NCI-H524 treated with DMSO at 0.1 percent for 48 hours (cell line): ENCODE data around the gene KLHL26.
A peak's percentile ranks its signal among the peaks of the same experiment; 100 is the strongest.
"Not testable (repeated sequence)": the region's sequence is repeated elsewhere in the genome, so short reads cannot be mapped to it uniquely, and the experiment has no call there.

Experiments
- DNase-seq: peaks from one replicate; lab custom pipeline; 2025; lab: John Stamatoyannopoulos, UW

Gene KLHL26

DNA sequence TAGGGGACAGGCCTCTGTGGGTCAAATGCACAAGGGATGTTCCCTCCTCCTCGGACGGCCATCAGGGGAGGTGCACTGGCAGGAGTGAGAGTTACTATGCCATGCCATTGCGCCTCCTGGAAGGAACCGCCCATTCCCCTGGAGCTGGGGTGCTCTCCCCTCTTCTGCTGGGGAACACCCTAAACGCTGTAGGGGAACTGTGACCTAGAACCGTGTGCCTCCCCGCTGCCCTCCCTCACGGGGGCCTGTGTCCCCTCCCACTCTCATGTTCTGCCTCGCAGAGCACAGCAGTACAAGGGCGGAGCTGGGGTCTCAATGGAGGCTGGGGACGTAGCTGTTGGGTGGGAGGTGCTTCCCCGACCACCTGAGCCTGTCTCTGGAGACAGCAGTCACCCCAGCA lies 29.5 kb downstream of the KLHL26 start:
- DNase-seq: no peak

DNA sequence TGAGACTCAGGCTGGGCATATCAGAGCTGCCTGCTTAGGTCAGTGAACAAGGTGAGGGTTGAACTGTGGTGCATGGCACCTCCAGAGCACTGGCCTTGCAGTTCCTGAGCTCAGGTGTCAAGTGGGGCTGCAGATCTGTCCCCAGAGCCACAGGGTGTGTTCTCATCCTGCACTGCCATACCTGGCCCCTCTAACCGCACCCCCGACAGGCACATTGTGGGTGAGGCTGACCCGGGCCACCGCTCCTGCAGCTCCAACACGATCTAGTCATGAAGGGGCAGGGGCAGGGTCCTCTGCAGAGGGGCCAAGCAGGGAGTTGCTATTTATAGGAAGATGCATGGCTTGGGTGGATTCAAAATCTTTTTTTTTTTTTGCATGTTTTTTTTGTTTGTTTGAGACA lies 30.0 kb downstream of the KLHL26 start:
- no peak for DNase-seq

DNA sequence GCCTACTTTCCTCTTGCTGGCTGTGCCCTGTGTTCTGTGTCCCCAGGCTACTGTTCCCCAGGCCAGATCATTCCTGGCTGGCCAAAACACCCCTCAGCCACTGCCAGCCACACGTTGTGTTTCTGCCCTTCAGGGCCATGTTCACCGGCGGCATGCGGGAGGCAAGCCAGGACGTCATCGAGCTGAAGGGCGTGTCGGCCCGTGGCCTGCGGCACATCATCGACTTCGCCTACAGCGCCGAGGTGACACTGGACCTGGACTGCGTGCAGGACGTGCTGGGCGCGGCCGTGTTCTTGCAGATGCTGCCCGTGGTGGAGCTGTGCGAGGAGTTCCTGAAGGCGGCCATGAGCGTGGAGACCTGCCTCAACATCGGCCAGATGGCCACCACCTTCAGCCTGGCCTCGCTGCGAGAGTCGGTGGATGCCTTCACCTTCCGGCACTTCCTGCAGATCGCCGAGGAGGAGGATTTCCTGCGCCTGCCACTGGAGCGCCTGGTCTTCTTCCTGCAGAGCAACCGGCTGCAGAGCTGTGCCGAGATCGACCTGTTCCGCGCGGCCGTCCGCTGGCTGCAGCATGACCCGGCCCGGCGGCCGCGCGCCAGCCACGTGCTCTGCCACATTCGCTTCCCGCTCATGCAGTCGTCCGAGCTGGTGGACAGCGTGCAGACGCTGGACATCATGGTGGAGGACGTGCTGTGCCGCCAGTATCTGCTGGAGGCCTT lies 30.9 kb downstream of the KLHL26 start:
- no peak for DNase-seq

- no peak for DNase-seq
These were observed 31.4 kb downstream of the KLHL26 start for GRCh38 chr19:18668252-18668631.

GRCh38 chr19:18668744-18669523 lies 32.1 kb downstream of the KLHL26 start:
- DNase-seq: no peak

DNA sequence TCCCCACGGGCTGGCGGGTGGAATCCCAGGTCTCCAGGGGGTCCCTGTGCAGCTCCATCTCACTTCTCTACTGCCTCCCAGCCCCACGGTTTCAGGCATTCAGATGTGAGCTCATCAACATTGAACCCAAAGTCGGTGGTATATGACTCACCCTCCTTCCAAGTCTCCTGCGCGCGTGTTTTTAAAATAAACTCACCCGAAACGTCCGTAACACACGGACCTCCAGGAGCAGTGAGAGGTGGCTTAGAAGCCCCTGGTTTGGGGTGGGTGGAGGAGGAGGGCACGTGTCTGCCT lies 32.6 kb downstream of the KLHL26 start:
- no peak for DNase-seq

- no peak for DNase-seq
These were observed 33.1 kb downstream of the KLHL26 start for GRCh38 chr19:18669883-18670282.

DNA sequence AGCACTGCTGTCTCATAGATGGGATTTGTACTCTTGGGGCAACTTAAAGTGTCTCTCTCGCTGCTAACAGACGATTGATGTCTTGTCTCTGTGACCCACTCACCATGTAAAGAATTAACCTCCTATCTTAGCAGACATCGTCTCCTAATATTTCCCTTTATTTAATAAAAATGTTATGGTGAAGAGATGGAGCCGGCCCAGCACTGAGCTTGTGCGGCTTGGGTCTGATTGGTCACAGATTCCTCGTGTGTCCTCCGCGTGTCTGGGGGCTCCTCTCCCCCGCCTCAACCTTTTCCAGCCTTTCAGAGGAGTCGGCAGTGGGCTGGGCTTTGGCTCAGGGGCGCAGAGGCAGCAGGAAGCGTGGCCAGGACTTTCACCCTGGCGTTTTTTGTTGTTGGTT lies 33.5 kb downstream of the KLHL26 start:
- DNase-seq: no peak

- no peak for DNase-seq
These were observed 34.6 kb downstream of the KLHL26 start for GRCh38 chr19:18671303-18672043.

DNA sequence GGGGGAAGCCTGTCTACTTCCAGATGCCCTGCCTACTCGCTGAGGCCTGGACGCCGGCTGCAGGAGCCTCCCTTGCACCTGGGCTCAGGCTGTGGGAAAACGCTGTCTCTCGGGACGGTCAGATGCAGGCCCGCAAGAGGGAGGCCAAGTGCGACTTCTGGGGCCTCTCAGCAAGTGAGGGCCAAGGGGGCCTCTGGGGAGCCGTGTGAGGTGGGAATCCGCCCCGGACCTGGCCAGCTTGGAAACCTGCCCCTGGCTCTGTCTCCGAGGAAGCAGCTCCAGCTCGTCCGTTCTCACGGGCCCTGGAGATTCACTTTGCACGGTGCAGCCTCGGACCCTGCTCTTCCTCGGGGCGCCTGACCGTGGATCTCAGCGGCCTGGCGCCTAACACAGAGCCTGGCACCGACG lies 35.2 kb downstream of the KLHL26 start:
- DNase-seq: no peak

DNA sequence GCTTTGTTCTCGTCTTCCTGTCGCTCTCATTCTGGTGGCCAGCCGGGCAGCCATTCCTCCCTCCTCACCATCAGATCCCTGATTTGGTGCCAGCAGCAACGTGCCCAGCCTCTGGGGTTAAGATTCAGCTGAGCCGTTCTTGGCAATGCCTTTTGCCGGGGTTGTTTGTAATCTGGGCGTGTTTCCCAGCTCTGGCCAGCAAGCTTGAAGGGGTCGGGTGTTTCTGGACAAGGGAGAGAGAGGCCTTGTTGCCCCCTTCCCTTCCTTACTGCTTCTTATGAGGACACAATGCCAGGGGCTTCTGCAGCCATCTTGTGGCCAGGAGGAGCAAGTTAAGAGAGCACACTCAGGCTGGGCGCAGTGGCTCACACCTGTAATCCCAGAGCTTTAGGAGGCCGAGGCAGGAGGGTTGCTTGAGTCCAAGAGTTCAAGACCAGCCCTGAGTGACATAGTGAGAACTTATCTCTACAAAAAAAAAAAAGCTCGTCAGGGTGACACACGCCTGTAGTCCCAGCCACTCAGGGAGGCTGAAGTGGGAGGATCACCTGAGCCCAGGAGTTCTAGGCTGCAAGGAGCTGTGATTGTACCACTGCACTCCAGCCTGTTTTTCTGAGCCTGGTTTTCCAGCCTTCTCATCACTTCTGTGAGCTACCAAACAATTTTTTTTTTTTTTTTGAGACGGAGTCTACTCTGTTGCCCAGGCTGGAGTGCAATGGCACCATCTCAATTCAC lies 35.9 kb downstream of the KLHL26 start:
- DNase-seq: no peak

DNA sequence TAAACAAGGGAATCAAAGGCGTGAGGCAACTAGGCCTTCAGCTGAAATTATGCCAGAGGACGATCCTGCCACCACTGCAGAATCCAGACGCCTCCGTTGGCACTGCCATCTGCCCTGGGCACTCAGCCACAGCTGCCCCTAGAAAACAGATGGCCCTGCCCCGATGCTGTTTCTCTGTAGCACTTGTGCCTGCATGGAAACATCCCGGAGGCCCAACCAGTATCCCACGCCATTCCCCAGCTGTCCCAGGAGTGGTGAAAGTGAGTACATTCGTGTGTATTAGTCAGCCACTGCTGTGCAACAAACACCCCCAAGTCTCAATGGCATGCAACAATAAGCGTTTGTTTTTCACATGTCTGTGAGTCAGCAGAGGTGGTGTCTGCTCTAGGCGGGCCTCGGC lies 37.8 kb downstream of the KLHL26 start:
- DNase-seq: peak; percentile 76

GRCh38 chr19:18675779-18676178 lies 39.0 kb downstream of the KLHL26 start:
- no peak for DNase-seq

DNA sequence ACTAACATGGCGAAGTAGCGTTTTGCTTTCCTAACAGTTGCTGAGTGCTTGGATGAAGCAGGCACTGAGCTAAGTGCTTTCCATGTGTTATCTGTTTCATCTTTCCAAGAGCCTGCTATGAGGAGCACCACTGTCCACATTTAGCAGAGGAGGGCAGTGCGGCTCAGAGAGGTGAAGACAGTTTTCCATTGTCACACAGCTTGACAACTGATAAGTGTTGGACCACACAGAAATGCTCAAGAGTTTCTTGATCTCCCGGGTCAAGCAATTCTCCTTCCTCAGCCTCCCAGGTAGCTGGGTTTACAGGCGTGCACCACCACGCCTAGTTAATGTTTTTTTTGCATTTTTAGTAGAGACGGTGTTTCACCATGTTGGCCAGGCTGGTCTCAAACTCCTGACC lies 39.9 kb downstream of the KLHL26 start:
- no peak for DNase-seq

- no peak for DNase-seq
These were observed 40.3 kb downstream of the KLHL26 start for GRCh38 chr19:18677156-18677555.

- not testable (repeated sequence) for DNase-seq
These were observed 43.3 kb downstream of the KLHL26 start for GRCh38 chr19:18680148-18680547.

DNA sequence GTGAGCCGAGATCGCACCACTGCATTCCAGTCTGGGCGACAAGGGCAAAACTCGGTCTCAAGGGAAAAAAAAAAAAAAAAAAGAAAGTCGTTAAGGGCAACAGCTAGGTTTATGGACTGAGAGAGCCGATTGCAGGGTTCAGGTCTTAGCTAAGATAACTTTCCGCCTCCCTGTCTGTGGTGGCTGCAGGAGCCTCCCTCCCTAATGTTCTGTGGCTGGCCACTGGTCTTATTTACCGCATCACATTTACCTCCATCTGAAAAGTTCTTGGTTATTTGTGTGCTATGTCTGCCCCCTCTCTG lies 45.9 kb downstream of the KLHL26 start:
- no peak for DNase-seq

DNA sequence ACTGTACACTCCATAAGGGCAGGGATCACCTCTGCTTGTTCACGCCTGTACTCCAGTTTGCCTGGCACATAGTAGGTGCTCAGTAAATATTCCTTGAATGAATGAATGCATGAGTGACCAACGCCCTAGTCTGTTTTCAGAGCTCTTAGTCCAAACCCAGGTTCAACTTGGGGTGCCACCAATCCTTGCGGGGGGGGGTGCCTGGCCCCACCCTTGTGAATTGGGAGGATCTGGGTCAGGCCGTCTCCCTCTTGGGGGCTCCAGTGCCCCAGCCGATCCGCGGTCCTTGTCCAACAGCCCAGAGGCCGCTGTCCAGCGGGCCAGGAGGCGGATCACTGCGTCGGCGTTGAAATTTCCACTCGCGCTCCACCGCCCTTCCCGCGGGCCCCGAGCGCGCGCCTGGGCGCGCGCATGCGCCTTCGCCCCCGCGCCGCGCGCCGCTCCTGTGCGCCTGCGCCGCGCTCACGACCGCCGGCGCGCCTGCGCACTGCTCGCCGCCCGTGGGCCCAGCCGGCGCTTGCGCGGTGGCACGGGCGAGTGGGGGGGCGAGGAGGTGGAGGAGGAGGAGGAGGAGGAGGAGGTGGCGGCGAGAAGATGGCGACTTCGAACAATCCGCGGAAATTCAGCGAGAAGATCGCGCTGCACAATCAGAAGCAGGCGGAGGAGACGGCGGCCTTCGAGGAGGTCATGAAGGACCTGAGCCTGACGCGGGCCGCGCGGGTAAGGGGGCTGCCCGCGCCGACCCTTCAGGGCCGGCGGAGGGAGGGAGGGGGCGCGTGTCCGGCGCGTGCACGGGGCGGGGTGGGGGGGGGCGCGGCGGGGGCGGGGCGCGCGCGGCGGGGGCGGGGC lies 46.5 kb downstream of the KLHL26 start, which contains the start of gene CRTC1:
TSS of gene CRTC1 (plus strand) at position 572 of the 849 bp plus-strand sequence. CDS start at position 595, 23 bp downstream.
- no peak for DNase-seq

DNA sequence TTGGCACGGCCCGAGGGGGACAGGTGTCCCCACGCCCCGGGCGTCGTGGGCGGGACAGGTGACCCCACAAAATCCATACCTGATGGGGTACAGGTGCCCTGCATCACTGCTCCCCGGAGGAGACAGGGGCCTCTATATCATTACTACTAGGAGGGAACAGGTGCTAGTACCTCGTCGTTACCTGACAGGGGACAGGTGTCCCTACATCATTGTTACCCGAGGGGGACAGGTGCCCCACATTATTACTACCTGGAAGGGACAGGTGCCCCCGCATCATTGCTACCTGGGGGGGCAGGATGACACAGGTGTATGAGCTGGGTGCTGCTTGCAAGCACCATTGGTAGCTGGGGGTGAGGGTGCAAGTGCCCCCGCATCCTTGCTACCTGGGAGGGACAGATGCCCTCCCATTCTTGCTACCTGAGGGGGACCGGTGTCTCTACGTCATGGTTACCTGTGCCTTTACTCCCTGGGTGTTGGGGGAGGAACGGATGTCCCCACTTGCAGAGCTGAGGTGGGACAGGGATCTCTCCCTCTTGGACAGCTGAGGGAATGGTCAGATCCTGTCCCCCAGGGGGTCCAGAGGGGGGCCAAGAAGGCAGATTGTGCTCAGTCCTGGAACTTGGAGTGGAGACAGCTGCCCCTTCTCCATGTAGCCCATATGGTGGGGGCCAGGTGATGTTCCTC lies 47.3 kb downstream of the KLHL26 start:
- DNase-seq: no peak

DNA sequence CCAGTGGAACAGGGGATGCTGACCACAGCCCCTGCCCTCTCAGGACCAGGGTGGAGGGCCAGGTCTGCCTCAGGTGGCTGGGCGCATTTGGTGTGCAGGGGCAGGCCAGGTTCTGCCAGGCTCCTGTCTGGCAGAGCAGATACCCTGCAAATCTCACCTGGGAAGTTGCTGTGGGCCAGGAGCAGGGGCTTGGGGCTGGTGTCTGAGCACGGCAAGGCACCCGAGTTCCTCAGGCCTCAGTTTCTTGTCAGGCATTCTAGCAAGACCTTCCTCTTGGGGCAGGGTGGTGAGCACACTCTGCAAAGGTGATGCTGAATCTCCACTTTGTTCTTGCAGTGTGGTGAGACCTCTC lies 47.8 kb downstream of the KLHL26 start:
- no peak for DNase-seq

GRCh38 chr19:18685597-18686190 lies 48.9 kb downstream of the KLHL26 start:
- no peak for DNase-seq
